Keratinocyte (primary cell): ENCODE measurements around the gene ATF1. TPM values are rescaled to one million over a fixed set of nuclear protein-coding genes. Genes with fewer than 3 reads are reported as not detected.

Source experiments
- DNase-seq: peaks from one replicate; pipeline ENCODE4 v3.0.0-alpha.2; 2011; ENCODE audit warnings: low read depth, missing footprints, low spot score
- FAIRE-seq: peaks from 2 replicates; lab custom pipeline; 2011; peaks lifted over from hg19 to GRCh38; lab: Jason Lieb, UNC
- H2AFZ ChIP-seq: 2 replicates; pipeline ENCODE4 v1.6.0; 2012; ENCODE audit warnings: low read length, control low read depth, inconsistent platforms; ENCODE audit not compliant: control insufficient read depth
- H3K27ac ChIP-seq: 2 replicates; pipeline ENCODE4 v1.5.1; 2011; ENCODE audit warnings: low read length; ENCODE audit not compliant: control insufficient read depth, insufficient read depth
- H3K27me3 ChIP-seq: 3 replicates; pipeline ENCODE4 v1.6.0; 2011; ENCODE audit warnings: low read length; ENCODE audit not compliant: control insufficient read depth, insufficient read depth; ENCODE audit errors: extremely low read depth
- H3K36me3 ChIP-seq, 2 experiments: 2 replicates in 1 of 2; 3 replicates in 1 of 2; pipeline ENCODE4 v1.5.1; 2011; ENCODE audit warnings: low read length in 2 of 2, mild to moderate bottlenecking in 1 of 2; ENCODE audit not compliant: control insufficient read depth in 2 of 2, insufficient read depth in 2 of 2; ENCODE audit errors: extremely low read depth in 1 of 2
- H3K4me1 ChIP-seq: 3 replicates; pipeline ENCODE4 v1.5.1; 2011; ENCODE audit warnings: low read length; ENCODE audit not compliant: control insufficient read depth, insufficient read depth; ENCODE audit errors: extremely low read depth
- H3K4me2 ChIP-seq: 3 replicates; pipeline ENCODE4 v1.6.0; 2011; ENCODE audit warnings: low read depth, low read length; ENCODE audit not compliant: control insufficient read depth, insufficient read depth; ENCODE audit errors: extremely low read depth
- H3K4me3 ChIP-seq, 3 experiments: fragments of 200-600 bp in 1 of 3; sonication (generic) in 1 of 3; 2 replicates in 2 of 3; 3 replicates in 1 of 3; pipeline ENCODE4 v1.5.1; 2011 to 2016; ENCODE audit warnings: low read length in 3 of 3, mild to moderate bottlenecking in 3 of 3, control low read depth in 2 of 3, inconsistent platforms in 1 of 3, low read depth in 1 of 3, mixed read lengths in 1 of 3, mixed run types in 1 of 3, moderate library complexity in 1 of 3; ENCODE audit not compliant: control insufficient read depth in 2 of 3, insufficient read depth in 2 of 3; ENCODE audit errors: extremely low read depth in 1 of 3
- H3K79me2 ChIP-seq: 2 replicates; pipeline ENCODE4 v1.6.0; 2012; ENCODE audit warnings: low read length; ENCODE audit not compliant: control insufficient read depth, insufficient read depth
- H3K9ac ChIP-seq: 3 replicates; pipeline ENCODE4 v1.6.0; 2011; ENCODE audit warnings: low read length; ENCODE audit not compliant: control insufficient read depth, insufficient read depth; ENCODE audit errors: extremely low read depth
- H3K9me1 ChIP-seq: 3 replicates; pipeline ENCODE4 v1.6.0; 2011; ENCODE audit warnings: low read length; ENCODE audit not compliant: control insufficient read depth, insufficient read depth; ENCODE audit errors: extremely low read depth
- H3K9me3 ChIP-seq: 2 replicates; pipeline ENCODE4 v1.5.1; 2012; ENCODE audit warnings: low read depth, low read length; ENCODE audit not compliant: control insufficient read depth
- H4K20me1 ChIP-seq: 3 replicates; pipeline ENCODE4 v1.6.0; 2011; ENCODE audit warnings: low read length; ENCODE audit not compliant: control insufficient read depth, insufficient read depth; ENCODE audit errors: extremely low read depth
- CTCF ChIP-seq, 3 experiments: IDR thresholded peaks in 1 of 3; conservative IDR thresholded peaks in 1 of 3; optimal IDR thresholded peaks in 1 of 3; 2 replicates in 2 of 3; 3 replicates in 1 of 3; pipeline versions ENCODE3 to v1.5.1; 2011; ENCODE audit warnings: low read length in 3 of 3, mild to moderate bottlenecking in 3 of 3, moderate library complexity in 2 of 3, control low read depth in 1 of 3, inconsistent platforms in 1 of 3; ENCODE audit not compliant: insufficient read depth in 2 of 3; ENCODE audit errors: extremely low read depth in 1 of 3
- EZH2 ChIP-seq: IDR thresholded peaks from one replicate; pipeline ENCODE4 v1.6.1; 2012; ENCODE audit warnings: inconsistent platforms, mild to moderate bottlenecking, low read length, moderate library complexity
- dilution Hi-C: fragments of 300-500 bp; cut with MboI; formaldehyde crosslinking; loops from one replicate; pipeline ENCODE4 v1.7.0; 2020; ENCODE audit warnings: low sequenced_read_pairs; ENCODE audit not compliant: extremely low pct_ligation_motif_present
- polyA plus RNA-seq, 5 experiments: library from polyadenylated mRNA; depleted of rRNA in 3 of 5; stranded (reverse) in 3 of 5; stranded (forward) in 1 of 5; unstranded in 1 of 5; fragments of >200 nt; gene quantifications; 1 replicate in 1 of 5; 2 replicates in 3 of 5; 3 replicates in 1 of 5; pipeline versions ENCODE4 v1.2.1 to v1.2.3, GENCODE V29; 2011 to 2012; ENCODE audit warnings: missing spikeins in 2 of 5, low read depth in 1 of 5, low replicate concordance in 1 of 5

The ATF1 gene
- polyA plus RNA-seq, 1 donor (not counting 4 experiments of a cell fraction or from before 2014, with no cell fraction given) = 37.4 TPM

GRCh38 chr12:50720501-50720900 is 43.4 kb upstream of the ATF1 start:
- Histone ChIP-seq H3K9me1 (peaks cover 2% of the 10 kb centered on the region), H3K4me1 (no peaks in the 10 kb centered on the region), H3K27ac (no peak overlapping the region), H3K4me2 (no peak overlapping the region), H3K4me3 (no peak overlapping the region), H4K20me1 (no peaks in the 10 kb centered on the region), H3K27me3 (no peaks in the 10 kb centered on the region), H2AFZ (no peak overlapping the region), H3K36me3 (peaks cover 32 to 35% of the 10 kb centered on the region in 2 experiments), H3K79me2 (no peaks in the 10 kb centered on the region), H3K9me3 (no peaks in the 10 kb centered on the region), H3K9ac (no peak overlapping the region)
- TF ChIP-seq CTCF (optimal IDR thresholded peaks at IDR 0.05 in 1 of 3, IDR thresholded peaks at IDR 0.05 in 1 of 3, conservative IDR thresholded peaks at IDR 0.05 in 1 of 3; ENCODE audit: extremely low read depth in 1 of 3, insufficient read depth in 2 of 3, low read length in 3 of 3) (no peak), EZH2 (no peak)
- dilution Hi-C loops = no loop called here
- FAIRE-seq (no peak), DNase-seq (no peak)

- Histone ChIP-seq H3K79me2 (no peaks in the 10 kb centered on the region), H3K4me1 (peaks cover 5% of the 10 kb centered on the region), H3K9ac (no peak overlapping the region), H3K36me3 (peaks cover 33 to 37% of the 10 kb centered on the region in 2 experiments), H3K9me3 (no peaks in the 10 kb centered on the region), H3K27ac (no peak overlapping the region), H3K9me1 (peaks cover 2% of the 10 kb centered on the region), H3K4me3 (no peak overlapping the region), H4K20me1 (no peaks in the 10 kb centered on the region), H3K4me2 (no peak overlapping the region), H3K27me3 (no peaks in the 10 kb centered on the region), H2AFZ (no peak overlapping the region)
- DNase-seq (no peak), FAIRE-seq (no peak)
- TF ChIP-seq EZH2 = no peak
- no peak for TF ChIP-seq CTCF (optimal IDR thresholded peaks at IDR 0.05 in 1 of 3, IDR thresholded peaks at IDR 0.05 in 1 of 3, conservative IDR thresholded peaks at IDR 0.05 in 1 of 3; ENCODE audit: extremely low read depth in 1 of 3, insufficient read depth in 2 of 3, low read length in 3 of 3)
- dilution Hi-C loops = no loop called here
These were observed 40.0 kb upstream of the ATF1 start for GRCh38 chr12:50723865-50724264.
